Esophagus muscularis mucosa (tissue), 4 donors: ENCODE results near the gene WNT8B. TPM values are rescaled to one million over a fixed set of nuclear protein-coding genes. Genes with fewer than 3 reads are reported as not detected.

Experiments used
- DNase-seq: peaks from one replicate; pipeline ENCODE4 v3.0.0-alpha.2; 2017; ENCODE audit errors: extremely low spot score
- H3K27ac ChIP-seq, 4 donors: fragments of 200-600 bp; sonication (generic); replicated peaks in 1 of 4; 1 replicate in 3 of 4; 2 replicates in 1 of 4; pipeline ENCODE4 v1.5.1; 2016 to 2019; ENCODE audit warnings: mild to moderate bottlenecking in 1 of 4
- H3K27me3 ChIP-seq, 4 donors: fragments of 200-600 bp; sonication (generic); one replicate each; pipeline versions ENCODE4 v1.5.1 to v1.6.0; 2016 to 2019
- H3K36me3 ChIP-seq, 4 donors: fragments of 200-600 bp; sonication (generic); one replicate each; pipeline ENCODE4 v1.5.1; 2016 to 2019
- H3K4me1 ChIP-seq, 4 donors: fragments of 200-600 bp; sonication (generic); one replicate each; pipeline ENCODE4 v1.5.1; 2016 to 2019
- H3K4me3 ChIP-seq, 4 donors: fragments of 200-600 bp; sonication (generic); 1 replicate in 2 of 4; 2 replicates in 2 of 4; pipeline ENCODE4 v1.5.1; 2016 to 2019; ENCODE audit warnings: mild to moderate bottlenecking in 4 of 4, moderate library complexity in 1 of 4
- H3K9me3 ChIP-seq, 4 donors: fragments of 200-600 bp; sonication (generic); 1 replicate in 3 of 4; 2 replicates in 1 of 4; pipeline ENCODE4 v1.5.1; 2016 to 2019
- EP300 ChIP-seq: sonication (generic); formaldehyde crosslinking; IDR thresholded peaks from one replicate; pipeline ENCODE4 v1.6.1; 2017; ENCODE audit warnings: antibody characterized with exemption
- POLR2A ChIP-seq: fragments of 450-650 bp; IDR thresholded peaks from one replicate; pipeline ENCODE4 v1.6.1; 2017; ENCODE audit warnings: antibody characterized with exemption, moderate library complexity, mild to moderate bottlenecking, low read depth
- POLR2AphosphoS5 ChIP-seq, 2 donors: sonication (generic); formaldehyde crosslinking; IDR thresholded peaks; one replicate each; pipeline ENCODE4 v1.6.1; 2017; ENCODE audit warnings: antibody characterized with exemption in 2 of 2
- WGBS: methylation state at CpG from one replicate; pipeline ENCODE4 v1.1.5; 2018; 5-methylcytosine and 5-hydroxymethylcytosine counted together
- intact Hi-C: fragments of 100-400 bp; cut with DNase I; formaldehyde crosslinking; loops from one replicate; pipeline ENCODE4 v1.15.1; 2023
- total RNA-seq, 4 donors: library from RNA; depleted of rRNA; stranded (reverse); fragments of >200 nt; gene quantifications; one replicate each; pipeline versions ENCODE4 v1.1.0 to v1.2.1, GENCODE V29; 2016
- TF ChIP-seq, protein P1 (sequence below), 3 experiments: fragments of 200-600 bp in 2 of 3; fragments of 450-650 bp in 1 of 3; sonication (generic) in 2 of 3; IDR thresholded peaks; one replicate each; pipeline ENCODE4 v1.5.1; 2017 to 2019; ENCODE audit warnings: antibody characterized with exemption in 3 of 3, mild to moderate bottlenecking in 2 of 3, moderate library complexity in 1 of 3

Gene WNT8B, protein sequence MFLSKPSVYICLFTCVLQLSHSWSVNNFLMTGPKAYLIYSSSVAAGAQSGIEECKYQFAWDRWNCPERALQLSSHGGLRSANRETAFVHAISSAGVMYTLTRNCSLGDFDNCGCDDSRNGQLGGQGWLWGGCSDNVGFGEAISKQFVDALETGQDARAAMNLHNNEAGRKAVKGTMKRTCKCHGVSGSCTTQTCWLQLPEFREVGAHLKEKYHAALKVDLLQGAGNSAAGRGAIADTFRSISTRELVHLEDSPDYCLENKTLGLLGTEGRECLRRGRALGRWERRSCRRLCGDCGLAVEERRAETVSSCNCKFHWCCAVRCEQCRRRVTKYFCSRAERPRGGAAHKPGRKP
- total RNA-seq = not detected

- Histone ChIP-seq H3K36me3 (no peaks in the 10 kb centered on the region), H3K9me3 (no peaks in the 10 kb centered on the region), H3K4me3 (no peak within 1 kb of the TSS), H3K4me1 (no peaks in the 10 kb centered on the region), H3K27me3 (no peaks in the 10 kb centered on the region), H3K27ac (no peak within 1 kb of the TSS)
- intact Hi-C loops = no loop called here
- DNase-seq = no peak
- no peak for TF ChIP-seq POLR2A
- TF ChIP-seq, protein P1, sequence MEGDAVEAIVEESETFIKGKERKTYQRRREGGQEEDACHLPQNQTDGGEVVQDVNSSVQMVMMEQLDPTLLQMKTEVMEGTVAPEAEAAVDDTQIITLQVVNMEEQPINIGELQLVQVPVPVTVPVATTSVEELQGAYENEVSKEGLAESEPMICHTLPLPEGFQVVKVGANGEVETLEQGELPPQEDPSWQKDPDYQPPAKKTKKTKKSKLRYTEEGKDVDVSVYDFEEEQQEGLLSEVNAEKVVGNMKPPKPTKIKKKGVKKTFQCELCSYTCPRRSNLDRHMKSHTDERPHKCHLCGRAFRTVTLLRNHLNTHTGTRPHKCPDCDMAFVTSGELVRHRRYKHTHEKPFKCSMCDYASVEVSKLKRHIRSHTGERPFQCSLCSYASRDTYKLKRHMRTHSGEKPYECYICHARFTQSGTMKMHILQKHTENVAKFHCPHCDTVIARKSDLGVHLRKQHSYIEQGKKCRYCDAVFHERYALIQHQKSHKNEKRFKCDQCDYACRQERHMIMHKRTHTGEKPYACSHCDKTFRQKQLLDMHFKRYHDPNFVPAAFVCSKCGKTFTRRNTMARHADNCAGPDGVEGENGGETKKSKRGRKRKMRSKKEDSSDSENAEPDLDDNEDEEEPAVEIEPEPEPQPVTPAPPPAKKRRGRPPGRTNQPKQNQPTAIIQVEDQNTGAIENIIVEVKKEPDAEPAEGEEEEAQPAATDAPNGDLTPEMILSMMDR (IDR thresholded peaks at IDR 0.05) = no peak
- TF ChIP-seq POLR2AphosphoS5 (IDR thresholded peaks at IDR 0.05) = no peak
- no peak for TF ChIP-seq EP300
- 56% methylated on average over 4 of the region's 4 CpGs for whole genome bisulfite sequencing
These were observed at the start of gene WNT8B for GRCh38 chr10:100462709-100463108. WNT8B (plus strand) TSS chr10:100463009; CDS start chr10:100463169, 160 bp downstream.

DNA sequence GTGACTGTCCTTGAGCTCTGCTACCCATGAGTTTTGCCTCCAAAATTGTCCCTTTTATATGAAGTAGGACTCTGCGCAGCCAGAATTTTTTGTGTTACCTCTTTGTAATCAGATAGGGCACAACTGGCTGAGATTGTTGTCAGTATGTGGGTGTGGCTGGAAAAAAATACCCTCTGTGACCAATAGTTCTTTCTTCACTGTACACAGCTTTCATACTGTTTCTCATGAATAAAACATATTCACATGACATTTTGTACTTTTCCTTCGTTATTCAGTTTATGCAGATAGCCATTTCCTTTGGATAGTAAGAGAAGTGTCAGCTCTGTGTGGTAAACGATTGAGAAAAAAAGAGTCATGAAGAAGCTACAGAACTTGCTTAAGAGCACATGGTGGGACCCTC, 49.6 kb upstream of the WNT8B start:
- Histone ChIP-seq H3K4me3 (no peak overlapping the region), H3K36me3 (no peaks in the 10 kb centered on the region), H3K27me3 (no peaks in the 10 kb centered on the region), H3K27ac (no peak overlapping the region), H3K4me1 (no peaks in the 10 kb centered on the region), H3K9me3 (no peaks in the 10 kb centered on the region)
- DNase-seq = no peak
- TF ChIP-seq POLR2AphosphoS5 (IDR thresholded peaks at IDR 0.05) (no peak), EP300 (no peak)
- intact Hi-C loops = no loop called here
- 79% methylated on average over 3 of the region's 3 CpGs for WGBS

DNA sequence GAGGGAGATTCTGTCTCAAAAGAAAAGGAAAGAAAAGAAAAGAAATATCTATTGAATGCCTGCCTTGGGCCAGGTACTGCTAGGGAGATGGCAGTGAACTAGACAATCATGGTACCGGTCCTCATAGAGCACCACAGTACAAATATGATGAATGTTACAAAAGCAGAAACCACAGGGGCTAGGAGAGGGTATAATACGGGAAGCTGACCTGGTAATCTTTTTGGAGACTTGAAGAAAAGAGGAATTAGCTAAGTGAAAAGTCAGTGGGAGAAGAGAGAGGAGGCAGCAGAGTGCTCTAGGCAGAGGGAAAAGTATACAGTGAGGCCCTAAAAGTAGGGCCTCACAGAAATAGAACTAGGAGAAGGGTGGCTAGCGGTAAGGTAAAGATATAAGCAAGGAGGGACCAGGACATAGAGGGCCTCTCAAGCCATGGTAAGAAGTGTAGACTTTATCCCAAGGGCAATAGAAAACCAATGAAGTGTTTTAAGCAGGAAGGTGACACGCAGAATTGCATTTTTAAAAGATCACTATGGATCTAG, 42.8 kb upstream of the WNT8B start:
- Histone ChIP-seq H3K9me3 (no peaks in the 10 kb centered on the region), H3K27me3 (peaks cover 0 to 3% (median 0%) of the 10 kb centered on the region in 4 donors), H3K36me3 (no peaks in the 10 kb centered on the region), H3K27ac (no peak overlapping the region), H3K4me1 (no peaks in the 10 kb centered on the region), H3K4me3 (no peak overlapping the region)
- DNase-seq = no peak
- no peak for TF ChIP-seq EP300
- TF ChIP-seq POLR2A = no peak
- no peak for TF ChIP-seq POLR2AphosphoS5 (IDR thresholded peaks at IDR 0.05)
- TF ChIP-seq, protein P1 (IDR thresholded peaks at IDR 0.05) = no peak
- intact Hi-C loops = no loop called here
- 78% methylated on average over 4 of the region's 4 CpGs for WGBS

GRCh38 chr10:100427374-100427773, 35.4 kb upstream of the WNT8B start:
- H3K9me3 ChIP-seq = no peaks in the 10 kb centered on the region
- no peak for TF ChIP-seq POLR2A
- no peak for TF ChIP-seq POLR2AphosphoS5 (IDR thresholded peaks at IDR 0.05)
- TF ChIP-seq, protein P1 (IDR thresholded peaks at IDR 0.05) = no peak
- no peak for TF ChIP-seq EP300
- H3K4me1 ChIP-seq = no peaks in the 10 kb centered on the region
- H3K27me3 ChIP-seq = peaks cover 0 to 3% (median 0%) of the 10 kb centered on the region in 4 donors
- H3K36me3 ChIP-seq = no peaks in the 10 kb centered on the region
- no peak overlapping the region for H3K4me3 ChIP-seq
- no peak for DNase-seq
- intact Hi-C loops = no loop called here
- 96% methylated on average over 2 of the region's 2 CpGs for WGBS
- no peak overlapping the region for H3K27ac ChIP-seq

- intact Hi-C loops = loop anchor here (1.0 kb wide), 1 partner anchor 95 kb away; no protein-coding TSS in a partner anchor
- Histone ChIP-seq H3K4me3 (no peak overlapping the region), H3K27ac (no peak overlapping the region), H3K9me3 (no peaks in the 10 kb centered on the region), H3K4me1 (no peaks in the 10 kb centered on the region), H3K36me3 (no peaks in the 10 kb centered on the region), H3K27me3 (peaks cover 0 to 11% (median 0%) of the 10 kb centered on the region in 4 donors)
- TF ChIP-seq EP300 = no peak
- no peak for TF ChIP-seq POLR2A
- TF ChIP-seq POLR2AphosphoS5 (IDR thresholded peaks at IDR 0.05) = peak in 1 of 2 donors; percentile 26
- TF ChIP-seq, protein P1 (IDR thresholded peaks at IDR 0.05) = peak; percentile 98 to 100 (median 100)
- DNase-seq = peak; percentile 99
- WGBS = 22% methylated on average over 13 of the region's 13 CpGs
These were observed 29.3 kb upstream of the WNT8B start for GRCh38 chr10:100433253-100434240.
